ENCODE measurements around the gene TOP3B. TPM values are rescaled to one million over a fixed set of nuclear protein-coding genes. Genes with fewer than 3 reads are reported as not detected.

Gene TOP3B
- total and polyA plus RNA-seq, 9 of the 15 experiments (the other 6 are each of a cell fraction or from before 2014, with no cell fraction given) = 3.0 to 188 (median 112) TPM

DNA sequence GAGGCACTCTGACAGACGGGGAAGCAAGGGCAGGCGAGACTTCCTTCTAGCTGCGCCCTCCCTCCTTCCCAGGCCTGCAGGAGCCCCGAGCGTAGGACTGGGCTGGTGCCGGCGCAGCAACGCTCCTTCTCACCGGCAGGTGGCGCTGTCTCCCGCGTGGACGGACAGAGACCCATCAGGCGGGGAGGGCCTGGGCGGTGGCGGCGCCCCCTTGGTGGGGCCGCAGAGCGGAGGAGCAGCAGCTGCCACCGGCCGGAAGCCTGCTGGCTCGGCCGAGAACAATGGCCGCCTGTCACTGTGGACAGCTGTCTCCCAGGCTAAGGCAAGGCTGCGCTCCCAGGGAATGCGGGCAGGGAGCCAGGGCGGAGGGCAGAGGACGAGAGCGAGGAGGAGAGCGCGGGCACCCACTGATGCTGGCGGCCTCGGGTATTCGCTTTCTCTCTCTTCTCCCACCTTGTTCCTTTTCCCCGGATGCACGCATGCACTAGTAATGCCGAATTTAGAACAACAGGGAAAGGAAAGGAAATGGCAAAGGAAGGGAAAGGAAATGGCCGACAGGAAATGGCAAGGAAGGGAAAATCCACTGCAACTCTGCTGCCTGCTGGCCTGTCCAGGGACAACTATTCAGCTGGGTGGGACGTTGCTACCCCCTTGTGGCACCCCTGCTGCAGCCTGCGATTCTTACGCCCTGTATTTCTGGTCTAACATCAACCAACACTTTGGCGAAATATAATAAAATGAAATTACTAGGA lies 44.3 kb downstream of the TOP3B start (continued):
- TF ChIP-seq SAFB2 (IDR thresholded peaks at IDR 0.05; ENCODE audit: borderline replicate concordance, low read depth, low read length, severe bottlenecking) (no peak), GTF2A2 (tag; IDR thresholded peaks at IDR 0.05) (no peak), TRIM24 (IDR thresholded peaks at IDR 0.05) (no peak), ZFP36 (IDR thresholded peaks at IDR 0.05; ENCODE audit: low read depth, low read length, partially characterized antibody) (peak; percentile 74), IRF2 (CRISPR knock-in tag; IDR thresholded peaks at IDR 0.05) (no peak), NFYB (IDR thresholded peaks at IDR 0.05; ENCODE audit: extremely low read depth, insufficient read length) (no peak), TFAM (CRISPR knock-in tag; conservative IDR thresholded peaks at IDR 0.05) (no peak), ZNF133 (CRISPR knock-in tag; IDR thresholded peaks at IDR 0.05) (no peak), ZNF764 (CRISPR knock-in tag; IDR thresholded peaks at IDR 0.05; ENCODE audit: low read depth) (no peak), HNRNPL (IDR thresholded peaks at IDR 0.05; ENCODE audit: low read depth, low read length) (no peak), ZNF217 (CRISPR knock-in tag; IDR thresholded peaks at IDR 0.05) (no peak), ETV6 (IDR thresholded peaks at IDR 0.05; ENCODE audit: borderline replicate concordance in 1 of 2, low read depth in 2 of 2, low read length in 1 of 2) (peak in 1 of 2 experiments; percentile 100; a peak in 2 of 4 replicates), ETV6 (CRISPR knock-in tag; IDR thresholded peaks at IDR 0.05; ENCODE audit: borderline replicate concordance) (no peak), BHLHE40 (IDR thresholded peaks at IDR 0.05; ENCODE audit: low read length) (peak; percentile 93)
- TF ChIP-seq, protein P1, sequence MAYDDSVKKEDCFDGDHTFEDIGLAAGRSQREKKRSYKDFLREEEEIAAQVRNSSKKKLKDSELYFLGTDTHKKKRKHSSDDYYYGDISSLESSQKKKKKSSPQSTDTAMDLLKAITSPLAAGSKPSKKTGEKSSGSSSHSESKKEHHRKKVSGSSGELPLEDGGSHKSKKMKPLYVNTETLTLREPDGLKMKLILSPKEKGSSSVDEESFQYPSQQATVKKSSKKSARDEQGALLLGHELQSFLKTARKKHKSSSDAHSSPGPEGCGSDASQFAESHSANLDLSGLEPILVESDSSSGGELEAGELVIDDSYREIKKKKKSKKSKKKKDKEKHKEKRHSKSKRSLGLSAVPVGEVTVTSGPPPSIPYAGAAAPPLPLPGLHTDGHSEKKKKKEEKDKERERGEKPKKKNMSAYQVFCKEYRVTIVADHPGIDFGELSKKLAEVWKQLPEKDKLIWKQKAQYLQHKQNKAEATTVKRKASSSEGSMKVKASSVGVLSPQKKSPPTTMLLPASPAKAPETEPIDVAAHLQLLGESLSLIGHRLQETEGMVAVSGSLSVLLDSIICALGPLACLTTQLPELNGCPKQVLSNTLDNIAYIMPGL (CRISPR knock-in tag; IDR thresholded peaks at IDR 0.05) = peak; percentile 100
- TF ChIP-seq, protein P2, sequence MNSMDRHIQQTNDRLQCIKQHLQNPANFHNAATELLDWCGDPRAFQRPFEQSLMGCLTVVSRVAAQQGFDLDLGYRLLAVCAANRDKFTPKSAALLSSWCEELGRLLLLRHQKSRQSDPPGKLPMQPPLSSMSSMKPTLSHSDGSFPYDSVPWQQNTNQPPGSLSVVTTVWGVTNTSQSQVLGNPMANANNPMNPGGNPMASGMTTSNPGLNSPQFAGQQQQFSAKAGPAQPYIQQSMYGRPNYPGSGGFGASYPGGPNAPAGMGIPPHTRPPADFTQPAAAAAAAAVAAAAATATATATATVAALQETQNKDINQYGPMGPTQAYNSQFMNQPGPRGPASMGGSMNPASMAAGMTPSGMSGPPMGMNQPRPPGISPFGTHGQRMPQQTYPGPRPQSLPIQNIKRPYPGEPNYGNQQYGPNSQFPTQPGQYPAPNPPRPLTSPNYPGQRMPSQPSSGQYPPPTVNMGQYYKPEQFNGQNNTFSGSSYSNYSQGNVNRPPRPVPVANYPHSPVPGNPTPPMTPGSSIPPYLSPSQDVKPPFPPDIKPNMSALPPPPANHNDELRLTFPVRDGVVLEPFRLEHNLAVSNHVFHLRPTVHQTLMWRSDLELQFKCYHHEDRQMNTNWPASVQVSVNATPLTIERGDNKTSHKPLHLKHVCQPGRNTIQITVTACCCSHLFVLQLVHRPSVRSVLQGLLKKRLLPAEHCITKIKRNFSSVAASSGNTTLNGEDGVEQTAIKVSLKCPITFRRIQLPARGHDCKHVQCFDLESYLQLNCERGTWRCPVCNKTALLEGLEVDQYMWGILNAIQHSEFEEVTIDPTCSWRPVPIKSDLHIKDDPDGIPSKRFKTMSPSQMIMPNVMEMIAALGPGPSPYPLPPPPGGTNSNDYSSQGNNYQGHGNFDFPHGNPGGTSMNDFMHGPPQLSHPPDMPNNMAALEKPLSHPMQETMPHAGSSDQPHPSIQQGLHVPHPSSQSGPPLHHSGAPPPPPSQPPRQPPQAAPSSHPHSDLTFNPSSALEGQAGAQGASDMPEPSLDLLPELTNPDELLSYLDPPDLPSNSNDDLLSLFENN (IDR thresholded peaks at IDR 0.05; ENCODE audit: low read depth in 2 of 2, low read length in 2 of 2) = peak; percentile 79 to 92; a peak in 3 of 4 replicates
- TF ChIP-seq, protein P3, sequence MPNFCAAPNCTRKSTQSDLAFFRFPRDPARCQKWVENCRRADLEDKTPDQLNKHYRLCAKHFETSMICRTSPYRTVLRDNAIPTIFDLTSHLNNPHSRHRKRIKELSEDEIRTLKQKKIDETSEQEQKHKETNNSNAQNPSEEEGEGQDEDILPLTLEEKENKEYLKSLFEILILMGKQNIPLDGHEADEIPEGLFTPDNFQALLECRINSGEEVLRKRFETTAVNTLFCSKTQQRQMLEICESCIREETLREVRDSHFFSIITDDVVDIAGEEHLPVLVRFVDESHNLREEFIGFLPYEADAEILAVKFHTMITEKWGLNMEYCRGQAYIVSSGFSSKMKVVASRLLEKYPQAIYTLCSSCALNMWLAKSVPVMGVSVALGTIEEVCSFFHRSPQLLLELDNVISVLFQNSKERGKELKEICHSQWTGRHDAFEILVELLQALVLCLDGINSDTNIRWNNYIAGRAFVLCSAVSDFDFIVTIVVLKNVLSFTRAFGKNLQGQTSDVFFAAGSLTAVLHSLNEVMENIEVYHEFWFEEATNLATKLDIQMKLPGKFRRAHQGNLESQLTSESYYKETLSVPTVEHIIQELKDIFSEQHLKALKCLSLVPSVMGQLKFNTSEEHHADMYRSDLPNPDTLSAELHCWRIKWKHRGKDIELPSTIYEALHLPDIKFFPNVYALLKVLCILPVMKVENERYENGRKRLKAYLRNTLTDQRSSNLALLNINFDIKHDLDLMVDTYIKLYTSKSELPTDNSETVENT (CRISPR knock-in tag; IDR thresholded peaks at IDR 0.05) = no peak
- TF ChIP-seq, protein P4, sequence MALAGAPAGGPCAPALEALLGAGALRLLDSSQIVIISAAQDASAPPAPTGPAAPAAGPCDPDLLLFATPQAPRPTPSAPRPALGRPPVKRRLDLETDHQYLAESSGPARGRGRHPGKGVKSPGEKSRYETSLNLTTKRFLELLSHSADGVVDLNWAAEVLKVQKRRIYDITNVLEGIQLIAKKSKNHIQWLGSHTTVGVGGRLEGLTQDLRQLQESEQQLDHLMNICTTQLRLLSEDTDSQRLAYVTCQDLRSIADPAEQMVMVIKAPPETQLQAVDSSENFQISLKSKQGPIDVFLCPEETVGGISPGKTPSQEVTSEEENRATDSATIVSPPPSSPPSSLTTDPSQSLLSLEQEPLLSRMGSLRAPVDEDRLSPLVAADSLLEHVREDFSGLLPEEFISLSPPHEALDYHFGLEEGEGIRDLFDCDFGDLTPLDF (CRISPR knock-in tag; IDR thresholded peaks at IDR 0.05) = peak; percentile 99
